ENCODE measurements around the gene UQCC3. TPM values are rescaled to one million over a fixed set of nuclear protein-coding genes. Genes with fewer than 3 reads are reported as not detected.

Gene UQCC3
- total and polyA plus RNA-seq, 9 of the 15 experiments (the other 6 are each of a cell fraction or from before 2014, with no cell fraction given) = 3.3 to 44.3 (median 8.0) TPM

- no peak for TF ChIP-seq HDAC6 (IDR thresholded peaks at IDR 0.05; ENCODE audit: low read depth, low read length)
- no peak for TF ChIP-seq TFAM (CRISPR knock-in tag; conservative IDR thresholded peaks at IDR 0.05)
- peak; percentile 65; the same call in 1 of the 2 replicates for TF ChIP-seq LCOR (CRISPR knock-in tag; IDR thresholded peaks at IDR 0.05)
- TF ChIP-seq HMG20B (CRISPR knock-in tag; IDR thresholded peaks at IDR 0.05) = no peak
- TF ChIP-seq, protein P1, sequence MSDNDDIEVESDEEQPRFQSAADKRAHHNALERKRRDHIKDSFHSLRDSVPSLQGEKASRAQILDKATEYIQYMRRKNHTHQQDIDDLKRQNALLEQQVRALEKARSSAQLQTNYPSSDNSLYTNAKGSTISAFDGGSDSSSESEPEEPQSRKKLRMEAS (CRISPR knock-in tag; IDR thresholded peaks at IDR 0.05) = peak; percentile 85; the same call in 1 of the 2 replicates
- no peak for TF ChIP-seq ZNF589 (CRISPR knock-in tag; IDR thresholded peaks at IDR 0.05; ENCODE audit: low read depth)
- TF ChIP-seq, protein P2, sequence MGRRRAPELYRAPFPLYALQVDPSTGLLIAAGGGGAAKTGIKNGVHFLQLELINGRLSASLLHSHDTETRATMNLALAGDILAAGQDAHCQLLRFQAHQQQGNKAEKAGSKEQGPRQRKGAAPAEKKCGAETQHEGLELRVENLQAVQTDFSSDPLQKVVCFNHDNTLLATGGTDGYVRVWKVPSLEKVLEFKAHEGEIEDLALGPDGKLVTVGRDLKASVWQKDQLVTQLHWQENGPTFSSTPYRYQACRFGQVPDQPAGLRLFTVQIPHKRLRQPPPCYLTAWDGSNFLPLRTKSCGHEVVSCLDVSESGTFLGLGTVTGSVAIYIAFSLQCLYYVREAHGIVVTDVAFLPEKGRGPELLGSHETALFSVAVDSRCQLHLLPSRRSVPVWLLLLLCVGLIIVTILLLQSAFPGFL (CRISPR knock-in tag; IDR thresholded peaks at IDR 0.05) = no peak
- TF ChIP-seq, protein P3, sequence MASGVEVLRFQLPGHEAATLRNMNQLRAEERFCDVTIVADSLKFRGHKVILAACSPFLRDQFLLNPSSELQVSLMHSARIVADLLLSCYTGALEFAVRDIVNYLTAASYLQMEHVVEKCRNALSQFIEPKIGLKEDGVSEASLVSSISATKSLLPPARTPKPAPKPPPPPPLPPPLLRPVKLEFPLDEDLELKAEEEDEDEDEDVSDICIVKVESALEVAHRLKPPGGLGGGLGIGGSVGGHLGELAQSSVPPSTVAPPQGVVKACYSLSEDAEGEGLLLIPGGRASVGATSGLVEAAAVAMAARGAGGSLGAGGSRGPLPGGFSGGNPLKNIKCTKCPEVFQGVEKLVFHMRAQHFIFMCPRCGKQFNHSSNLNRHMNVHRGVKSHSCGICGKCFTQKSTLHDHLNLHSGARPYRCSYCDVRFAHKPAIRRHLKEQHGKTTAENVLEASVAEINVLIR (CRISPR knock-in tag; IDR thresholded peaks at IDR 0.05) = no peak
- peak in 1 of 2 experiments; percentile 53; a peak in 2 of 4 replicates for TF ChIP-seq HDAC1 (IDR thresholded peaks at IDR 0.05)
- TF ChIP-seq HNRNPLL (IDR thresholded peaks at IDR 0.05; ENCODE audit: low read depth, low read length, poor library complexity, severe bottlenecking) = peak; percentile 99
- TF ChIP-seq ZKSCAN1 (IDR thresholded peaks at IDR 0.05; ENCODE audit: low read depth, low read length) = no peak
- no peak for TF ChIP-seq KAT8 (IDR thresholded peaks at IDR 0.05; ENCODE audit: low read depth)
- no peak for TF ChIP-seq BRD9 (IDR thresholded peaks at IDR 0.05; ENCODE audit: low read depth, partially characterized antibody)
- TF ChIP-seq TAF1 (IDR thresholded peaks at IDR 0.05; ENCODE audit: control insufficient read depth, extremely low read depth, insufficient read depth, low read length, severe bottlenecking) = peak; percentile 92
- no peak for TF ChIP-seq ZNF696 (CRISPR knock-in tag; conservative IDR thresholded peaks at IDR 0.05)
- TF ChIP-seq ESRRB (CRISPR knock-in tag; IDR thresholded peaks at IDR 0.05; ENCODE audit: borderline replicate concordance) = no peak
- TF ChIP-seq, protein P4, sequence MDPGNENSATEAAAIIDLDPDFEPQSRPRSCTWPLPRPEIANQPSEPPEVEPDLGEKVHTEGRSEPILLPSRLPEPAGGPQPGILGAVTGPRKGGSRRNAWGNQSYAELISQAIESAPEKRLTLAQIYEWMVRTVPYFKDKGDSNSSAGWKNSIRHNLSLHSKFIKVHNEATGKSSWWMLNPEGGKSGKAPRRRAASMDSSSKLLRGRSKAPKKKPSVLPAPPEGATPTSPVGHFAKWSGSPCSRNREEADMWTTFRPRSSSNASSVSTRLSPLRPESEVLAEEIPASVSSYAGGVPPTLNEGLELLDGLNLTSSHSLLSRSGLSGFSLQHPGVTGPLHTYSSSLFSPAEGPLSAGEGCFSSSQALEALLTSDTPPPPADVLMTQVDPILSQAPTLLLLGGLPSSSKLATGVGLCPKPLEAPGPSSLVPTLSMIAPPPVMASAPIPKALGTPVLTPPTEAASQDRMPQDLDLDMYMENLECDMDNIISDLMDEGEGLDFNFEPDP (CRISPR knock-in tag; IDR thresholded peaks at IDR 0.05) = 0 out of 2 replicates have a peak, but pooled peaks have one; percentile 50
- TF ChIP-seq ZNF311 (CRISPR knock-in tag; IDR thresholded peaks at IDR 0.05) = no peak
- TF ChIP-seq RBM39 (optimal IDR thresholded peaks at IDR 0.05; ENCODE audit: low read depth, low read length) = no peak
- peak; percentile 50; the same call in 1 of the 2 replicates for TF ChIP-seq OTX1 (CRISPR knock-in tag; IDR thresholded peaks at IDR 0.05)
- TF ChIP-seq KLF16 (IDR thresholded peaks at IDR 0.05) = no peak
- no peak for TF ChIP-seq TFE3 (CRISPR knock-in tag; IDR thresholded peaks at IDR 0.05)
- TF ChIP-seq SRSF1 (IDR thresholded peaks at IDR 0.05; ENCODE audit: low read depth, low read length) = no peak
Observed at GRCh38 chr11:62671608-62672389, at the start of gene UQCC3, which contains the start of gene LBHD1 (continued).
